ENCODE data around the gene RCC1. TPM values are rescaled to one million over a fixed set of nuclear protein-coding genes. Genes with fewer than 3 reads are reported as not detected.
A peak's percentile ranks its signal among the peaks of the same experiment; 100 is the strongest.

The RCC1 gene
- total RNA-seq, 1 donor from 2014 or later = 20.5 TPM

- Mint-ChIP-seq H3K4me1 (ENCODE audit: low read depth) (peaks cover 31% of the 10 kb centered on the region), H3K27ac (ENCODE audit: unreplicated experiment) (no peak overlapping the region), H3K9me3 (ENCODE audit: low read depth) (no peaks in the 10 kb centered on the region), H3K4me3 (ENCODE audit: unreplicated experiment) (no peak overlapping the region), H3K36me3 (ENCODE audit: low read depth) (peaks cover 27% of the 10 kb centered on the region), H3K27me3 (ENCODE audit: low read depth) (no peaks in the 10 kb centered on the region)
- no peak for DNase-seq (ENCODE audit: low spot score)
- TF ChIP-seq, protein P1, sequence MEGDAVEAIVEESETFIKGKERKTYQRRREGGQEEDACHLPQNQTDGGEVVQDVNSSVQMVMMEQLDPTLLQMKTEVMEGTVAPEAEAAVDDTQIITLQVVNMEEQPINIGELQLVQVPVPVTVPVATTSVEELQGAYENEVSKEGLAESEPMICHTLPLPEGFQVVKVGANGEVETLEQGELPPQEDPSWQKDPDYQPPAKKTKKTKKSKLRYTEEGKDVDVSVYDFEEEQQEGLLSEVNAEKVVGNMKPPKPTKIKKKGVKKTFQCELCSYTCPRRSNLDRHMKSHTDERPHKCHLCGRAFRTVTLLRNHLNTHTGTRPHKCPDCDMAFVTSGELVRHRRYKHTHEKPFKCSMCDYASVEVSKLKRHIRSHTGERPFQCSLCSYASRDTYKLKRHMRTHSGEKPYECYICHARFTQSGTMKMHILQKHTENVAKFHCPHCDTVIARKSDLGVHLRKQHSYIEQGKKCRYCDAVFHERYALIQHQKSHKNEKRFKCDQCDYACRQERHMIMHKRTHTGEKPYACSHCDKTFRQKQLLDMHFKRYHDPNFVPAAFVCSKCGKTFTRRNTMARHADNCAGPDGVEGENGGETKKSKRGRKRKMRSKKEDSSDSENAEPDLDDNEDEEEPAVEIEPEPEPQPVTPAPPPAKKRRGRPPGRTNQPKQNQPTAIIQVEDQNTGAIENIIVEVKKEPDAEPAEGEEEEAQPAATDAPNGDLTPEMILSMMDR (IDR thresholded peaks at IDR 0.05) = no peak
These were observed 72.1 kb downstream of the RCC1 start for GRCh38 chr1:28577738-28578536.

DNA sequence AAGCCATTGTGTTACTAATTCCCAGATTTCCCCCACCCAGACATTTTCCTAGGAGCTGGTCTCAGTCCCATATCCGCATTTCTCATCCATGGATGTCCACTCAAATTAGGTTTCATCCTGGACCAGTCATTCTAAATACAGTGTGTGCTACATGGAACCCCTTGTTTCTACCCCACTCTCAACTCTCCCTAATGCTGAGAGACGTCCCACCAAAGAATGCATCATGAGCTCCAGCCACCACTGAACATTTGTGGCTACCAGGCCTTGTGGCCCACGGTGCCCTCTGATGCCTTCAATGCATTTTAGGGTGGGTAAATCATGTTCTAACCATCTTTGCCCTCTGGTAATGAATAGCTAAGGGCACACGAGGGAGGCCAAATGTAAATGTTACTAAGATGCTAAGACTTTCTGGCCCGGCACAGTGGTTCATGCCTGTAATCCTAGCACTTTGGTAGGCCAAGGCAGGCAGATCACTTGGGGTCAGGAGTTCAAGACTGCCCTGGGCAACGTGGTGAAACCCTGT, 72.9 kb downstream of the RCC1 start:
- H3K4me3 Mint-ChIP-seq (ENCODE audit: unreplicated experiment) = peak overlapping the region; percentile 9

DNA sequence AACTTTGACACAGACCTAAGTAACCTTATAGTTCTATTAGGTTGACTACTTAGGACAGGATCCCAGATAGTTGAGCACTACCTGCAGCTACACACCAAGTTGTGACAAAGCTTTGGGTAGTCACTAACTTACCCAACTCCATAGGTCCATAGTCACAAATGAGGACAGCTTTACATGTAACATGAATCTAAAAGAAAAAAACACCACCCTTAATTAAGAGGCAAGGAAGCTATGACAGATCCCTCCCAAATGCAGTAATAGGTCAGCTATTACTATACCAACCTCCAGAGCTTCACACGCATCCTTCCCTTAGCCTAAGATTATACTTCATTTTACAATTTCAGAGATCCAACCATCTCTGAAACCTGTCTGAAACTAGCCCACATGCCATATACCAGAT, 73.6 kb downstream of the RCC1 start:
- no peaks in the 10 kb centered on the region for H3K27me3 Mint-ChIP-seq (ENCODE audit: low read depth)
- H3K4me1 Mint-ChIP-seq (ENCODE audit: low read depth) = peaks cover 33% of the 10 kb centered on the region
- H3K27ac Mint-ChIP-seq (ENCODE audit: unreplicated experiment) = peak overlapping the region; percentile 84
- no peak for DNase-seq (ENCODE audit: low spot score)
- no peaks in the 10 kb centered on the region for H3K9me3 Mint-ChIP-seq (ENCODE audit: low read depth)
- peaks cover 27% of the 10 kb centered on the region for H3K36me3 Mint-ChIP-seq (ENCODE audit: low read depth)
- TF ChIP-seq, protein P1 (IDR thresholded peaks at IDR 0.05) = no peak
- peak overlapping the region; percentile 89 for H3K4me3 Mint-ChIP-seq (ENCODE audit: unreplicated experiment)

More for the DNA sequence above, 72.9 kb downstream of the RCC1 start:
- H3K27ac Mint-ChIP-seq (ENCODE audit: unreplicated experiment) = peak overlapping the region; percentile 63
- H3K27me3 Mint-ChIP-seq (ENCODE audit: low read depth) = no peaks in the 10 kb centered on the region
- DNase-seq (ENCODE audit: low spot score) = no peak
- peaks cover 27% of the 10 kb centered on the region for H3K36me3 Mint-ChIP-seq (ENCODE audit: low read depth)
- H3K9me3 Mint-ChIP-seq (ENCODE audit: low read depth) = no peaks in the 10 kb centered on the region
- TF ChIP-seq, protein P1 (IDR thresholded peaks at IDR 0.05) = no peak
- peaks cover 33% of the 10 kb centered on the region for H3K4me1 Mint-ChIP-seq (ENCODE audit: low read depth)

DNA sequence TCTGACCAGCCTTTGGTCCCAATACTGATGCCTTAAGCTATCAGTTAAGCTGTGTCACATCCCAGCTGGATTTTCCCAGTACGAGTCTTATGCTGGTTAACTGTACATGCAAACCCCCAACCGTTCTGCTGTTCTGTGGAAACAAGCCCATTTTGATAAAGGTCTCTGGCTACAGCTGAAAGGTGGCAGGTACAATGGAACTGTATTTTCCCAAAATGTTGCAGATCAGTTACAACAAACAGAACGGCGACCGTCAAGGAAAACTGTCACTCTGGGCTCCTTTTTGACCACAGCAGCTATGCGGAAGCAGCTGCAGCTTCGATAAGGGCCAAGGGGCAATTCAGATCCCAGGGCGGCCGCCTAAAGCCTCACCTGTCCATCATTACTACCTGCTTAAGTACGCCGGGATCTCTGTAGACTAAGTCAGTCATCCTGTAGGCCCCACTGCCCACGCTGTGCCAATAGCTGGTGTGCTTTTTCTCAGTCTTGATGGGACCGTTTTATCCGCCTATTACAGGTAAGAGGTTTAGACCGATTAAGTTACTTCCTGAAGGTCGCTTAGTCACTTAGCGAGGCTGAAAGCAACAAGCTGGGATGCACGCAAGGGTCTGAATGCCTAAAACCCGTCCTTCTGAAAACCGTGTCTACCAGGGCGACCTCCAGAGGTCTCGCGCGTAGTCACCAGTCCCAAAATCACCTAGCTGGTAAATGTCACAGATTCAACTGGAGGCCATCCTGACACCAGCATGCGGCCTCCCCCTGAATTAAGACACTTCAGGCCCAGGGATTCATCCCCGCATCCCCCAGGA, 75.1 kb downstream of the RCC1 start:
- Mint-ChIP-seq H3K36me3 (ENCODE audit: low read depth) (peaks cover 25% of the 10 kb centered on the region), H3K27ac (ENCODE audit: unreplicated experiment) (peak overlapping the region; percentile 91), H3K27me3 (ENCODE audit: low read depth) (no peaks in the 10 kb centered on the region), H3K4me3 (ENCODE audit: unreplicated experiment) (peak overlapping the region; percentile 89), H3K9me3 (ENCODE audit: low read depth) (no peaks in the 10 kb centered on the region), H3K4me1 (ENCODE audit: low read depth) (peaks cover 33% of the 10 kb centered on the region)
- TF ChIP-seq, protein P1 (IDR thresholded peaks at IDR 0.05) = peak; percentile 70
- DNase-seq (ENCODE audit: low spot score) = no peak
